K562 (cell line): Measurements from ENCODE around the gene ERO1B.

Experiments used
- CREM ChIP-seq: IDR thresholded peaks from 2 replicates; pipeline ENCODE4 v1.6.1; 2014; ENCODE audit warnings: antibody characterized with exemption, low read depth
- CTCF ChIP-seq, 3 experiments: IDR thresholded peaks in 2 of 3; conservative IDR thresholded peaks in 1 of 3; 2 replicates each; pipeline ENCODE4 v1.5.1; 2011 to 2012; ENCODE audit warnings: low read length in 3 of 3, mild to moderate bottlenecking in 3 of 3, control low read depth in 2 of 3, improper control_type of control experiment in 1 of 3, inconsistent platforms in 1 of 3, low read depth in 1 of 3, mixed read lengths in 1 of 3, moderate library complexity in 1 of 3; ENCODE audit not compliant: insufficient read depth in 2 of 3
- ERF ChIP-seq: fragments of 450-650 bp; formaldehyde crosslinking; IDR thresholded peaks from 2 replicates; pipeline ENCODE4 v1.4.0; 2020; ENCODE audit warnings: mild to moderate bottlenecking, mixed read lengths
- KAT7 ChIP-seq: sonication (generic); formaldehyde crosslinking; IDR thresholded peaks from 2 replicates; pipeline ENCODE4 v1.8.0; 2022; ENCODE audit warnings: missing genetic modification reagents, mild to moderate bottlenecking, borderline replicate concordance
- KDM1A ChIP-seq, 2 experiments: fragments of 450-650 bp; IDR thresholded peaks; 2 replicates each; pipeline ENCODE4 v1.6.1; 2016; ENCODE audit warnings: mild to moderate bottlenecking in 2 of 2
- KLF6 ChIP-seq: fragments of 250-450 bp; sonication (Bioruptor Pico); IDR thresholded peaks from 2 replicates; pipeline ENCODE4 v1.4.0; 2020; ENCODE audit warnings: mild to moderate bottlenecking, moderate library complexity, borderline replicate concordance
- MYC ChIP-seq, 2 experiments: fragments of 250-450 bp in 1 of 2; sonication (Bioruptor Pico) in 1 of 2; IDR thresholded peaks; 2 replicates each; pipeline versions ENCODE4 v1.5.1 to v1.6.1; 2012 to 2021; ENCODE audit warnings: low read depth in 2 of 2, borderline replicate concordance in 1 of 2, improper control_type of control experiment in 1 of 2, low read length in 1 of 2, mild to moderate bottlenecking in 1 of 2, moderate library complexity in 1 of 2
- NR1H2 ChIP-seq: sonication (generic); formaldehyde crosslinking; IDR thresholded peaks from 2 replicates; pipeline ENCODE4 v1.4.0; 2020; ENCODE audit warnings: mild to moderate bottlenecking, missing genetic modification reagents
- POLR2A ChIP-seq: fragments of 450-650 bp; conservative IDR thresholded peaks from 2 replicates; pipeline ENCODE4 v1.6.1; 2016
- SP2 ChIP-seq: IDR thresholded peaks from 2 replicates; pipeline ENCODE4 v1.6.1; 2011; ENCODE audit warnings: mild to moderate bottlenecking, low read depth, low read length, moderate library complexity; ENCODE audit not compliant: poor library complexity, severe bottlenecking; ENCODE audit errors: extremely low read depth
- TARDBP ChIP-seq: fragments of 450-650 bp; IDR thresholded peaks from 2 replicates; pipeline ENCODE4 v1.6.1; 2016
- TBP ChIP-seq: optimal IDR thresholded peaks from 2 replicates; pipeline ENCODE3; 2011; ENCODE audit warnings: low read depth, low read length, improper control_type of control experiment
- XRCC5 ChIP-seq: fragments of 200-400 bp; formaldehyde crosslinking; IDR thresholded peaks from 2 replicates; pipeline ENCODE4 v1.6.1; 2017; ENCODE audit warnings: low read depth, mild to moderate bottlenecking, low read length

- TF ChIP-seq MYC (IDR thresholded peaks at IDR 0.05; ENCODE audit: low read depth, low read length) (no peak), MYC (CRISPR knock-in tag; IDR thresholded peaks at IDR 0.05; ENCODE audit: borderline replicate concordance, low read depth) (no peak), XRCC5 (no peak), KLF6 (no peak), CTCF (IDR thresholded peaks at IDR 0.05 in 2 of 3, conservative IDR thresholded peaks at IDR 0.05 in 1 of 3; ENCODE audit: insufficient read depth in 2 of 3, low read depth in 1 of 3, low read length in 3 of 3) (no peak), KAT7 (CRISPR knock-in tag) (no peak), SP2 (no peak), ERF (no peak), KDM1A (IDR thresholded peaks at IDR 0.05) (no peak), TARDBP (no peak), NR1H2 (no peak), POLR2A (no peak), CREM (no peak), TBP (no peak)
Measured at GRCh38 chr1:236251587-236251986, 30.2 kb downstream of the ERO1B start.
